CD4-positive, alpha-beta T cell treated with Interferon alpha-2 for 1 hour (primary cell): Measurements from ENCODE around the gene HAUS1.
"Not testable (repeated sequence)": the region's sequence is repeated elsewhere in the genome, so short reads cannot be mapped to it uniquely, and the experiment has no call there.

Source experiments
- DNase-seq, 2 donors: peaks; one replicate each; pipeline ENCODE4 v3.0.0-alpha.2; 2020 to 2022

The HAUS1 gene, protein sequence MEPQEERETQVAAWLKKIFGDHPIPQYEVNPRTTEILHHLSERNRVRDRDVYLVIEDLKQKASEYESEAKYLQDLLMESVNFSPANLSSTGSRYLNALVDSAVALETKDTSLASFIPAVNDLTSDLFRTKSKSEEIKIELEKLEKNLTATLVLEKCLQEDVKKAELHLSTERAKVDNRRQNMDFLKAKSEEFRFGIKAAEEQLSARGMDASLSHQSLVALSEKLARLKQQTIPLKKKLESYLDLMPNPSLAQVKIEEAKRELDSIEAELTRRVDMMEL

GRCh38 chr18:46104128-46104911 lies at the start of gene HAUS1:
HAUS1 (plus strand) TSS chr18:46104385; CDS start chr18:46104412, 27 bp downstream.
- DNase-seq, result peak; percentile 71 to 84

DNA sequence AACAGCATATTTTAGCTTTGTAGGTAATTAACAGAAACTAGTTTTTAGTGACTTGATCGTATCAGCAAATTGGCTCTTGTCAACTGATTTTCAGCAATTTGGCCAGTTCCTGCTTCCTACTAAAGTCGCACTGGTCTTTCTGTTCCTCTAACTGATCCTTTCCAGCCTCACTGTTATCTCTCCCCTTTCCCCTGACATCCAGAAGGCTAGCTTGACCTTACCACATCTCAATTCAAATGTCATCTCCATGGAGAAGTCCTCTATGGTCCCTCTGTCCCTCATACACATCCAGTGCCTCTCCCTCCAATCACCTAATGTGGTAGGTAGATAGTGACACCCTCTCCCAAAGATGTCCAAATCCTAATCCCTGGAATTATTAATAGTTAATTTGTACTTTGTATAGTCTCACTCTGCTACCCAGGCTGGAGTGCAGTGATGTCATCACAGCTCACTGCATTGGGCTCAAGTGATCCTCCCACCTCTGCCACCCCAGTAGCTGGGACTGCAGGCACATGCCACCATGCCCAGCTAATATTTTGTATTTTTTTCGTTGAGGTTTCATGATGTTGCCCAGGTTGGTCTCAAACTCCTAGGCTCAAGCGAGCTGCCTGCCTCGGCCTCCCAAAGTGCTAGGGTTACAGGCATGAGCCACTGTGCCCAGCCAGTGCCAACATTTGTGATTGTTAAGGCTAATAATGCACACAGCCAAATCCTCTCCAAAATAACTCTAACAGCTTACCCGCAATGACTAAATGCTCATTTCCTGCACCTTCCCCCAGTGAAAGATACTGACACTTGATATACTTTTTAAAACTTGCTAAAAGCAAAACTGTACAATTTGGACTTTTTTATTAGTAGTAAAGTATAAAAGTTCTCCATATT lies 49.0 kb upstream of the HAUS1 start:
- peak in 1 of 2 donors; percentile 37 for DNase-seq

GRCh38 chr18:46055838-46056230 lies 48.4 kb upstream of the HAUS1 start:
- no peak for DNase-seq

GRCh38 chr18:46060359-46060841 lies 43.8 kb upstream of the HAUS1 start:
- no peak for DNase-seq

DNA sequence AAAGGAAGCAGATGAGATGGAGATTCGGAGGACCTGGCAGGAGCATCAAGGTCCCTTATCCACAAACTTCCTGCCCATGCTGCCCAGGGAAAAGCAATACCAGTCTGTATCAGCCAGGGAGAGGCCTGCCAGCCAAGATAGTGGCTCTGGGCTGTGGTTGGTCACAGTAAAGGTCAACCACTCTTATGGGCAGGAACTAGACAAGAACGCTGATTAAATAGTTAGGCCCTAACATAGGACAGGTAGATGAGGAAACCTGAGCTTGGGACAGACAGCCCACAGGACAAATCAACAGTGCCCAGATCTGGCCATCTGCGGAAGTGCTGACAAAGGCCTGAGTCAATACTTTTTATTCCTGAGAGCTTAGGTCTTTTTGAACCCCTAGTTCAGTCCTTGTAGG lies 42.8 kb upstream of the HAUS1 start:
- no peak for DNase-seq

DNA sequence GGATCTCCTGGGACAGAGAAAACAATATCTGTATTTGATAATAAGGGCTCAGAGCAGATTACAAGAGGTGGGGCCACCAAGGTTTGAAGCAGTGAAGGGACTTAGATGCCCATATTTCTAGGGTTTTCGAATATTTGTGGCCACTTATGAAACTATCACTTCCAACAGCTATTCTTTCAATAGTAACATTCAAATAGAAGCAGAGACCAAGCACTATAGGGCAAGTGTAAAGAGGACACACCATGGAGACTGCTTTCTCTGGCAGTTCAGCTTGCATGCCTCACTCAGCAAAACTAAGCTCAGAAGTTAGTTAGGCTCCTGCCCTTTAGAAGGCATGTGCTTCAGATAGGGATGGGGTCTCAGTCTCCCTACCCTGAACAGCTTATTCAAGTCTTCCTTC lies 42.4 kb upstream of the HAUS1 start:
- DNase-seq, result no peak

DNA sequence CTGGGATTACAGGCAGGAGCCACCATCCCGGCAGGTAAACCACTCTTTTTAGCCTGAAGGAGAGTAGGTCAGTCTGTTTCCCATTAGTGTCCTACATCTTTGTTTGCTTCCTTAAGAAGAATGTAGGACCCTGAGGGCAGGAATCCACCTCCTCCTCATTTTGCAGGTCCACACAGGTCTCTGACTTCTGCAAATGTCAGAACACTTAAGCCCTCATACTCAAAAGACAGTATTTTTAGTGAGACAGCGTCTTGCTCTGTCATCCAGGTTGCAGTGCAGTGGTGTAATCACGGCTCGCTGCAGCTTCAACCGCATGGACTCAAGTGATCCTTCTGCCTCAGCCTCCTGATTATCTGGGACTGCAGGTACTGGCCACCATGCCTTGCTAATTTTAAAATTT lies 41.4 kb upstream of the HAUS1 start:
- no peak for DNase-seq

GRCh38 chr18:46067438-46068007 lies 36.7 kb upstream of the HAUS1 start:
- no peak for DNase-seq

- DNase-seq, result no peak
Measured at GRCh38 chr18:46068763-46069162, 35.4 kb upstream of the HAUS1 start.

DNA sequence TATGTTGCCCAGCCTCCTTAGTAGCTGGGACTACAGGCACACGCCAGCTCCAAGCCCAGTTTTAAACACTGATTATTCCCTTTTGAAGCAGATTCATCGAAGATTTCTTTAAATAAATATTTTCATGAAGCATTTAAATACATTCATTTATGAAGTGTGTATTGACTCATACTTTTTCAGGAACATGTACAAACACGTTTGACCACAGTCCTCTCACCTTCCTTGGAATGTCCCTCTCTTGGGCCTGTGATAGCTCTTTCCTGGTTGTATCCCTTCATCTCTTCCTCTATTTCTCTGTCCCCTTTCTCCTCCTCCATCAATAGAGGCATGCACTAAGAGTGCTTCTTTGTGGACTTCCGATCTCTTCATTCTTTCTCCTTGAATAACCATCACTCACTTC lies 34.7 kb upstream of the HAUS1 start:
- DNase-seq, result no peak

GRCh38 chr18:46070232-46070631 lies 34.0 kb upstream of the HAUS1 start:
- DNase-seq, result no peak

GRCh38 chr18:46070815-46071652 lies 33.2 kb upstream of the HAUS1 start:
- DNase-seq, result peak; percentile 13 to 19

DNA sequence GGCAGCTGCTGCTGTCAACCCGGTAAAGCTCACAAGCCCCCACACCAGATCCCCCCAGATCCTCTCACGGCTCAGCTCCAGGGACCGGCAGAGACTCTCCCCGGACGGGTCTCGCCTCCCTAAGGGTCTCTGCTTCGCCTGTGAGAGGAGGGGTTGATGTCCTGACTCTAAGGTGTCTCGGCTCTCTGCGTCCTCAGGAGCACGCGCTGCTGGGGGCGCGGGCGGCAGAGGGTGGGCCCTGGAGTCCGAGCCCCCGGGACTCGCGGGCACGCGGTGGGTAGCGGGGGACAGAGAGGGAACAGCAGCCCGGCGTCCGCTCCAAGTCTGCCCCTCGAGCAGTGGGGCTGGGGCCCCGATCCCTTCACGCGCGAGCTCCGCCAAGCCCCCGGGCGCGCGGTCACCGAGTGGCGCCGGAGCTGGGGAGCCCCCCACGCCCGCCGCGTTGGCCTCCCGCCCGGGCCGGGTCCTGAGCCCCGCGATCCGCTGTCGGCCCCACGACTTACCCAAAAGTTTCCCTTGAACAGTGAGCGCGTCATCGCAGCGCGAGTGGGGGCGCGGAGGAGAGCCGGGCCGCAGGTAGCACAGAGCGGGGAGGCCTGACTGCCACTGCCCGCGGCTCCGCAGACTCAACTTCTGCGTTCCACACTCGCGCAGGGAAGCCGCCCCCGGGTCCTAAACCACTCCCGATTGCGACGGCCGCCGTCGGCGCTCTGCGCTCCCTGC lies 32.4 kb upstream of the HAUS1 start, which contains the start of gene PSTPIP2:
PSTPIP2 (minus strand) TSS at position 608 of the 723 bp plus-strand sequence; CDS start at position 536, 72 bp downstream.
- DNase-seq, result peak; percentile 65 to 72

GRCh38 chr18:46072376-46072867 lies 31.8 kb upstream of the HAUS1 start:
- DNase-seq, result no peak

DNA sequence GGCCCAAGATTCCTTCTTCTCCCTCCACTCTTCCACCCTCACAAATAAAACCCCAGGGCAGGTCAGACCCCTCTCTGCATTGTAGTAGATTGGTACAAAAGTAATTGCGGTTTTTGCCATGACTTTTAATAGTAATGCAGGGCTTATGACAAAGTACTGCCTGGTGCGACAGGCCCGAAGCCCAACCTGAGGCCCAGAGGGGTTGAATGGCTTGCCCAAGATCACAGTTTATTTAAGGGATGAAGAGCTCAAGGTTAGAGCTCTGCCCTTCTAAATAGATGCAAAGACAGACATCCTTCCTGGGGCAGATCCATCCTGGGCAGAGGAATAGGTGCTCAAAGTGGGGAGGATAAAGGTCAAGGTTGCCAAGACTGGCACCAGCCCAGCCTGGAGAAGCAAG lies 31.2 kb upstream of the HAUS1 start:
- no peak for DNase-seq

DNA sequence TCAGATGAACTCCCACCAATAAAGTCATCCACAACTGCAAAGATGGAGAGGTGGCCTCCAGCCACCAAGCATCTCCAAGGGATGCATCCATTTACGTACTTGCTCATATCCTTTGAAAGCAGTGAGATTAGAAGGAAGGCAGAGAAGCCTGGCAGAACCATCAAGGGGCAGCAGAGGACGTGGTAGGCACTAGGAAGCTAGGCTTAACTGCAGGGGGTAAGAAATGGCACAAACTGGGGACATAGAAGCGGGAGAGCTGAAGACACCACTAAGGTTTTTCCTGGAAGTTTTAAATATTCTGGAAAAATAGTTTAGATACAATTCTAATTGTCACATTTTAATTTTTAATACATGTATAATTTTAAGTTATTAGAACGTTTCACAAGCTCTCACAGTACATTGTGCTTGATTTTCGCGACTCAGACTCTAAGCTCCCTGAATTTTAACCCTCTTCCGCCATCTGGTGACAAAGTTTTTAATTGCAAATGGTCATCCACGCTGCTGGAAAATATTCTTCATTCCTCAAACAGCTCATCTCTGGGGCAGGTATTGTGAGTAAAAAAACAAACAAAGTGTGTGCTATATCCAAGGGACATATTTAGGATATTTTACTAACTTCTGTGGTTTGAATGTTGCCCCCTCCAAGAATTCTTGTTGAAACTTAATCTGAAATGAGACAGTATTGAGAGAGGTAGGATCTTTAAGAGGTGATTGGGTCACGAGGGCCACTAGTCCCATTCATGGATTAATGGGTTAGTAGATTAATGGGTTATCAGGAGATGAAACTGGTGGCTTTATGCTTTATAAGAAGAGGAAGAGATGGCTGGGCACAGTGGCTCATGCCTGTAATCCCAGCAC lies 30.5 kb upstream of the HAUS1 start:
- DNase-seq, result peak; percentile 46 to 84

GRCh38 chr18:46079336-46079735 lies 24.8 kb upstream of the HAUS1 start:
- no peak for DNase-seq

- no peak for DNase-seq
Measured at GRCh38 chr18:46080156-46080555, 24.0 kb upstream of the HAUS1 start.

DNA sequence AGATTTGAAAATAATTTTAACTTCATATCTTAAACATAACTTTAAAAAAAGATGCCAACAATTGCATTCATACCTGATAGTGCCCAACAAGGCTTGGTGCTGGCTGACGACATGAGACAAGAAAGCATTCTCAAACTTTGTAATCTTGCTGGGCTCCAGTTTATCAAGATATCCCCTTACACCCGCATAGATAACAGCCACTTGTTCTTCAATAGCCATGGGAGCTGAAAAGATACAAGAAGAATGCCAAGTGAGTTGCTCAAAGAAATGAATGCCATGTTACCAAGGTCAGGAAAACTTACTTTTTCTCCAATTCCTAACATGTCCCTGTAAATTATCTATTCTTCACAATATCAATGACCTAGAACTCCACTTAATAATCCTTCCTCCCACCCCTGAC lies 19.8 kb upstream of the HAUS1 start:
- no peak for DNase-seq

DNA sequence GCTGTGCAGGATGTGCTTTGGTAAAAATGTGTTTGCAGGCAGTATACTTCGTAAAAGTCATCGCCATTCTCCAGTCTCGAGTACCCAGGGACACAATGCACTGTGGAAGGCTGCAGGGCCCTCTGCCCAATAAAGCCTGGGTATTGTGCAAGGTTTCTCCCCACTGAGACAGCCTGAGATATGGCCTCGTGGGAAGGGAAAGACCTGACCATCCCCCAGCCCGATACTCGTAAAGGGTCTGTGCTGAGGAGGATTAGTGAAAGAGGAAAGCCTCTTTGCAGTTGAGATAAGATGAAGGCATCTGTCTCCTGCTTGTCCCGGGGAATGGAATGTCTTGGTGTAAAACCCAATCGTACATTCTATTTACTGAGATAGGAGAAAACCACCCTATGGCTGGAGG lies 15.7 kb upstream of the HAUS1 start:
- not testable (repeated sequence) for DNase-seq
